HPDE6-E6E7 (cell line): ENCODE data around the gene ABHD16A.

ENCODE experiments used
- DNase-seq: peaks from one replicate; pipeline ENCODE4 v3.0.0; 2011; ENCODE audit warnings: missing footprints; ENCODE audit errors: extremely low spot score

ABHD16A gene

GRCh38 chr6:31689249-31690110 lies 13.6 kb downstream of the ABHD16A start:
- no peak for DNase-seq

GRCh38 chr6:31687860-31688693 lies 15.0 kb downstream of the ABHD16A start:
- DNase-seq, result no peak

- no peak for DNase-seq
Observed at GRCh38 chr6:31687321-31687720, 15.8 kb downstream of the ABHD16A start.

- no peak for DNase-seq
Observed at GRCh38 chr6:31686483-31686882, 16.6 kb downstream of the ABHD16A start.

- DNase-seq, result no peak
Observed at GRCh38 chr6:31683591-31683990, 19.5 kb downstream of the ABHD16A start.

GRCh38 chr6:31681135-31681671 lies 21.9 kb downstream of the ABHD16A start:
- no peak for DNase-seq

- DNase-seq, result peak; percentile 69
Observed at GRCh38 chr6:31680226-31681134, 22.6 kb downstream of the ABHD16A start, which contains the start of gene LY6G5C. TSS of gene LY6G5C (minus strand) at chr6:31681067. CDS start at chr6:31680373, 694 bp downstream.

GRCh38 chr6:31677955-31678354 lies 25.2 kb downstream of the ABHD16A start:
- no peak for DNase-seq

- DNase-seq, result no peak
Observed at GRCh38 chr6:31676904-31677303, 26.2 kb downstream of the ABHD16A start.

GRCh38 chr6:31676322-31676903 lies 26.7 kb downstream of the ABHD16A start:
- no peak for DNase-seq

- no peak for DNase-seq
Observed at GRCh38 chr6:31669676-31670075, 33.4 kb downstream of the ABHD16A start, which contains the start of gene LY6G5B. TSS of gene LY6G5B (plus strand) at chr6:31669976. CDS start at chr6:31670951, 975 bp downstream.

- DNase-seq, result no peak
Observed at GRCh38 chr6:31666337-31666965, 36.7 kb downstream of the ABHD16A start.

- peak; percentile 96 for DNase-seq
Observed at GRCh38 chr6:31665501-31666336, 37.4 kb downstream of the ABHD16A start, which contains the start of gene CSNK2B. TSS of gene CSNK2B (plus strand) at chr6:31666080. CDS start at chr6:31666832, 752 bp downstream.

GRCh38 chr6:31664790-31665500 lies 38.2 kb downstream of the ABHD16A start, which contains the start of gene GPANK1:
TSS of gene GPANK1 (minus strand) at chr6:31664997. CDS start at chr6:31664478, 519 bp downstream.
- DNase-seq, result peak; percentile 70

GRCh38 chr6:31663961-31664789 lies 38.9 kb downstream of the ABHD16A start:
- no peak for DNase-seq

GRCh38 chr6:31663126-31663960 lies 39.8 kb downstream of the ABHD16A start:
- DNase-seq, result no peak
